Karpas-422 (cell line): ENCODE data around the gene LYRM4. TPM values are rescaled to one million over a fixed set of nuclear protein-coding genes. Genes with fewer than 3 reads are reported as not detected.

ENCODE experiments used
- DNase-seq: peaks from one replicate; pipeline ENCODE4 v3.0.0-alpha.2; 2015
- H2AFZ ChIP-seq: fragments of 200-600 bp; sonication (generic); 2 replicates; pipeline ENCODE4 v1.6.1; 2014; ENCODE audit warnings: antibody characterized with exemption, low read length, mixed read lengths
- H3K27ac ChIP-seq: fragments of 200-600 bp; sonication (generic); 2 replicates; pipeline ENCODE4 v1.5.1; 2014; ENCODE audit warnings: mild to moderate bottlenecking, low read length, moderate library complexity
- H3K27me3 ChIP-seq: fragments of 200-600 bp; sonication (generic); 2 replicates; pipeline ENCODE4 v1.6.1; 2014; ENCODE audit warnings: low read length, mixed read lengths
- H3K36me3 ChIP-seq: fragments of 200-600 bp; sonication (generic); 2 replicates; pipeline ENCODE4 v1.6.1; 2014; ENCODE audit warnings: low read length, mixed read lengths; ENCODE audit not compliant: insufficient read depth
- H3K4me1 ChIP-seq: fragments of 200-600 bp; sonication (generic); 2 replicates; pipeline ENCODE4 v1.6.1; 2014; ENCODE audit warnings: mild to moderate bottlenecking, low read length, mixed read lengths
- H3K4me2 ChIP-seq: fragments of 200-600 bp; sonication (generic); 2 replicates; pipeline ENCODE4 v1.6.1; 2014; ENCODE audit warnings: low read length, low read depth, mild to moderate bottlenecking; ENCODE audit not compliant: poor library complexity, severe bottlenecking
- H3K4me3 ChIP-seq: fragments of 200-600 bp; sonication (generic); 2 replicates; pipeline ENCODE4 v1.5.1; 2014; ENCODE audit warnings: mild to moderate bottlenecking, antibody characterized with exemption, low read length, mixed read lengths
- H3K79me2 ChIP-seq: fragments of 200-600 bp; sonication (generic); 2 replicates; pipeline ENCODE4 v1.6.1; 2014; ENCODE audit warnings: mild to moderate bottlenecking, low read length, mixed read lengths
- H3K9ac ChIP-seq: fragments of 200-600 bp; sonication (generic); 2 replicates; pipeline ENCODE4 v1.6.0; 2014; ENCODE audit warnings: low read length
- H3K9me2 ChIP-seq: fragments of 200-600 bp; sonication (generic), shearing (Covaris generic); replicated peaks from 2 replicates; pipeline ENCODE4 v1.6.0; 2014; ENCODE audit warnings: mild to moderate bottlenecking, low read length, moderate library complexity; ENCODE audit not compliant: insufficient read depth
- H3K9me3 ChIP-seq: fragments of 300-700, 200-600 bp; sonication (generic); 2 replicates; pipeline ENCODE4 v1.6.1; 2014; ENCODE audit warnings: low read length, mixed read lengths
- H4K20me1 ChIP-seq: fragments of 200-600 bp; sonication (generic); 2 replicates; pipeline ENCODE4 v1.6.1; 2014; ENCODE audit warnings: mild to moderate bottlenecking, antibody characterized with exemption, low read length, low read depth; ENCODE audit not compliant: insufficient read depth
- total RNA-seq: library from RNA; depleted of rRNA; stranded (reverse); fragments of >200 nt; shearing (Covaris generic); gene quantifications from 2 replicates; pipeline ENCODE4 v1.2.3, GENCODE V29; 2014; ENCODE audit warnings: low replicate concordance

Gene LYRM4
- total RNA-seq, 1 experiment from 2014 or later: 50.5 TPM

GRCh38 chr6:5141046-5141445, 119.7 kb downstream of the LYRM4 start:
- H3K9ac ChIP-seq: no peak overlapping the region
- peaks cover 35% of the 10 kb centered on the region for H4K20me1 ChIP-seq
- no peaks in the 10 kb centered on the region for H3K36me3 ChIP-seq
- peak overlapping the region; percentile 28 for H3K4me2 ChIP-seq
- no peaks in the 10 kb centered on the region for H3K79me2 ChIP-seq
- no peak overlapping the region for H3K4me3 ChIP-seq
- H3K27me3 ChIP-seq: no peaks in the 10 kb centered on the region
- H3K9me2 ChIP-seq: no peaks in the 10 kb centered on the region
- DNase-seq: no peak
- H3K27ac ChIP-seq: no peak overlapping the region
- no peaks in the 10 kb centered on the region for H3K9me3 ChIP-seq
- H2AFZ ChIP-seq: no peak overlapping the region
- peaks cover 12% of the 10 kb centered on the region for H3K4me1 ChIP-seq

GRCh38 chr6:5139828-5140771, 120.7 kb downstream of the LYRM4 start:
- Histone ChIP-seq H3K4me1 (peaks cover 12% of the 10 kb centered on the region), H3K9me3 (no peaks in the 10 kb centered on the region), H3K36me3 (no peaks in the 10 kb centered on the region), H2AFZ (no peak overlapping the region), H3K4me3 (no peak overlapping the region), H3K79me2 (no peaks in the 10 kb centered on the region), H3K27me3 (no peaks in the 10 kb centered on the region), H3K9me2 (no peaks in the 10 kb centered on the region), H3K27ac (no peak overlapping the region), H3K4me2 (peak overlapping the region; percentile 28), H3K9ac (no peak overlapping the region), H4K20me1 (peaks cover 30% of the 10 kb centered on the region)
- peak; percentile 45 for DNase-seq

DNA sequence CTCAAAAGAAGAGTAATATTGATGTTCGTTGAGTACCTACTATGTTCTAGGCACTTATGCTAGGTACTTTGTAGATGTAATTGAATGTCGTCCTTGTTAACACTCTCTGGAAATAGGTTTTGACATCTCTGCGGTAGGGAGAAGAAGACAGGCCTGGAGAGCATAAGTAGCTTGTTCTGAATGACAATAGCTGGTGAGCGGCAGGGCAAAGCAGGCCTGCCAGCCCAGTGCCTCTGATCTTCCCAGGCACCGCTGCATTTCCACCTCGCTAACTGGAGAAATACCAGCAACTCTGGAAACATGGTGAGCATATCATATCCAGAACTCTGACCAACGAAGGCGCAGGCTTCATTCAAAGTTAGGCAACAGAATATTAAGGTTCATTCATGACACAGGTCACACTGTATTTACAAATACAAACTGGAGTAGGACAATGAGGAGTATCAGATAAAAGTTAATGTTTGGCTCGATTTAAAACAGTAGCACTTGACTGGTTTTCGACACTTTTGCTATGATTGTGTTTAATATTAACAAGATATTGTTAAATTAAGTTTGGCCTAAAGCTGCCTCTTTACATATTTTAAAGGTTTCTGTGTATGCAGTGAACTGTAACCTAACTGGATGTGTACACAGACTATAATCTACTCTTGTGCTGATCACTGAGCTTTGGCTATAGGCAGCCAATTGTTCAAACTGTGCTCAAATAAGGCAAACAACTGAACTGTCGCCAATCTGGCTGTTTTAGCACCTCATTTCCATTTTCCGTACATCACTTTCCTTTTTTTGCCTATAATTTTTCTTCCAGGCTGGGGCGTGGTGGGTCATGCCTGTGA, 121.5 kb downstream of the LYRM4 start:
- Histone ChIP-seq H3K9me2 (no peaks in the 10 kb centered on the region), H3K4me1 (peaks cover 12% of the 10 kb centered on the region), H4K20me1 (peaks cover 30% of the 10 kb centered on the region), H3K4me3 (no peak overlapping the region), H3K9ac (no peak overlapping the region), H3K9me3 (no peaks in the 10 kb centered on the region), H3K36me3 (no peaks in the 10 kb centered on the region), H3K79me2 (no peaks in the 10 kb centered on the region), H2AFZ (no peak overlapping the region), H3K27ac (no peak overlapping the region), H3K4me2 (no peak overlapping the region), H3K27me3 (no peaks in the 10 kb centered on the region)
- no peak for DNase-seq

GRCh38 chr6:5136851-5137250, 123.9 kb downstream of the LYRM4 start:
- Histone ChIP-seq H3K27me3 (no peaks in the 10 kb centered on the region), H4K20me1 (peaks cover 25% of the 10 kb centered on the region; the same call in 1 of the 2 replicates), H3K4me2 (no peak overlapping the region), H3K79me2 (no peaks in the 10 kb centered on the region), H3K4me3 (no peak overlapping the region), H3K9me2 (no peaks in the 10 kb centered on the region), H2AFZ (no peak overlapping the region), H3K9ac (no peak overlapping the region), H3K9me3 (no peaks in the 10 kb centered on the region), H3K36me3 (no peaks in the 10 kb centered on the region), H3K4me1 (peaks cover 17% of the 10 kb centered on the region), H3K27ac (no peak overlapping the region)
- no peak for DNase-seq

- peak; percentile 76 for DNase-seq
- Histone ChIP-seq H3K27me3 (no peaks in the 10 kb centered on the region), H3K36me3 (no peaks in the 10 kb centered on the region), H2AFZ (no peak overlapping the region), H3K27ac (no peak overlapping the region), H3K79me2 (no peaks in the 10 kb centered on the region), H4K20me1 (peaks cover 20% of the 10 kb centered on the region; the same call in 1 of the 2 replicates), H3K9me3 (no peaks in the 10 kb centered on the region), H3K9me2 (no peaks in the 10 kb centered on the region), H3K9ac (no peak overlapping the region), H3K4me2 (no peak overlapping the region), H3K4me1 (peaks cover 15% of the 10 kb centered on the region), H3K4me3 (no peak overlapping the region)
These were observed 124.9 kb downstream of the LYRM4 start for GRCh38 chr6:5135788-5136376.

- H2AFZ ChIP-seq: no peak overlapping the region
- no peaks in the 10 kb centered on the region for H3K9me3 ChIP-seq
- no peaks in the 10 kb centered on the region for H3K27me3 ChIP-seq
These were observed 126.8 kb downstream of the LYRM4 start for GRCh38 chr6:5133943-5134342.

GRCh38 chr6:5132731-5133130, 128.0 kb downstream of the LYRM4 start:
- Histone ChIP-seq H3K4me2 (no peak overlapping the region), H3K9ac (no peak overlapping the region), H2AFZ (no peak overlapping the region), H3K79me2 (no peaks in the 10 kb centered on the region), H3K9me2 (no peaks in the 10 kb centered on the region), H4K20me1 (peaks cover 10% of the 10 kb centered on the region; the same call in 1 of the 2 replicates), H3K9me3 (no peaks in the 10 kb centered on the region), H3K36me3 (no peaks in the 10 kb centered on the region), H3K4me1 (peaks cover 13% of the 10 kb centered on the region), H3K4me3 (no peak overlapping the region), H3K27ac (no peak overlapping the region), H3K27me3 (no peaks in the 10 kb centered on the region)
- DNase-seq: no peak

More at GRCh38 chr6:5133943-5134342, 126.8 kb downstream of the LYRM4 start:
- Histone ChIP-seq H3K9ac (no peak overlapping the region), H3K4me2 (no peak overlapping the region), H3K9me2 (no peaks in the 10 kb centered on the region), H3K4me3 (no peak overlapping the region), H3K36me3 (no peaks in the 10 kb centered on the region), H3K27ac (no peak overlapping the region), H3K4me1 (peaks cover 7% of the 10 kb centered on the region), H4K20me1 (peaks cover 10% of the 10 kb centered on the region; the same call in 1 of the 2 replicates), H3K79me2 (no peaks in the 10 kb centered on the region)
- DNase-seq: no peak
